Fibroblast of gingiva (primary cell): ENCODE results near the gene N4BP2.
"Not testable (repeated sequence)": the region's sequence is repeated elsewhere in the genome, so short reads cannot be mapped to it uniquely, and the experiment has no call there.

Source experiments
- DNase-seq: peaks from one replicate; pipeline ENCODE4 v3.0.0-alpha.2; 2011; ENCODE audit warnings: low read depth

Gene N4BP2

GRCh38 chr4:40056716-40057585 is at the start of gene N4BP2:
N4BP2 (plus strand) TSS chr4:40056850; CDS start chr4:40097341, 40,491 bp downstream.
- peak; percentile 80 for DNase-seq

GRCh38 chr4:40016007-40016406 is 40.6 kb upstream of the N4BP2 start:
- DNase-seq: no peak

GRCh38 chr4:40020221-40020620 is 36.4 kb upstream of the N4BP2 start:
- no peak for DNase-seq

GRCh38 chr4:40021116-40021515 is 35.5 kb upstream of the N4BP2 start:
- DNase-seq: not testable (repeated sequence)

- DNase-seq: not testable (repeated sequence)
Measured at GRCh38 chr4:40024049-40024448, 32.6 kb upstream of the N4BP2 start.

GRCh38 chr4:40032785-40033184 is 23.9 kb upstream of the N4BP2 start:
- no peak for DNase-seq

- DNase-seq: no peak
Measured at GRCh38 chr4:40033613-40034012, 23.0 kb upstream of the N4BP2 start.

GRCh38 chr4:40038977-40039376 is 17.7 kb upstream of the N4BP2 start:
- DNase-seq: peak; percentile 9

- no peak for DNase-seq
Measured at GRCh38 chr4:40040908-40041307, 15.7 kb upstream of the N4BP2 start.

- no peak for DNase-seq
Measured at GRCh38 chr4:40043786-40044185, 12.9 kb upstream of the N4BP2 start.

GRCh38 chr4:40046311-40046980 is 10.2 kb upstream of the N4BP2 start:
- peak; percentile 38 for DNase-seq

GRCh38 chr4:40053161-40053560 is 3.5 kb upstream of the N4BP2 start:
- DNase-seq: no peak

GRCh38 chr4:40055511-40055862 is 1.2 kb upstream of the N4BP2 start:
- DNase-seq: no peak

- peak; percentile 94 for DNase-seq
Measured at GRCh38 chr4:40055863-40056715, 561 bp upstream of the N4BP2 start.

GRCh38 chr4:40057586-40058091 is 989 bp downstream of the N4BP2 start:
- DNase-seq: peak; percentile 96

GRCh38 chr4:40058121-40058520 is 1.5 kb downstream of the N4BP2 start:
- no peak for DNase-seq

GRCh38 chr4:40058854-40059253 is 2.2 kb downstream of the N4BP2 start:
- no peak for DNase-seq

- DNase-seq: no peak
Measured at GRCh38 chr4:40059362-40059761, 2.7 kb downstream of the N4BP2 start.

GRCh38 chr4:40065010-40065409 is 8.4 kb downstream of the N4BP2 start:
- no peak for DNase-seq

GRCh38 chr4:40066651-40067050 is 10.0 kb downstream of the N4BP2 start:
- no peak for DNase-seq

- DNase-seq: no peak
Measured at GRCh38 chr4:40070387-40070786, 13.7 kb downstream of the N4BP2 start.

- no peak for DNase-seq
Measured at GRCh38 chr4:40086421-40086820, 29.8 kb downstream of the N4BP2 start.
